GM04503 (cell line): Measurements from ENCODE around the gene ADORA1.

ENCODE experiments used
- DNase-seq: peaks from one replicate; pipeline ENCODE4 v3.0.0-alpha.2; 2012; ENCODE audit warnings: low read depth

Gene ADORA1

DNA sequence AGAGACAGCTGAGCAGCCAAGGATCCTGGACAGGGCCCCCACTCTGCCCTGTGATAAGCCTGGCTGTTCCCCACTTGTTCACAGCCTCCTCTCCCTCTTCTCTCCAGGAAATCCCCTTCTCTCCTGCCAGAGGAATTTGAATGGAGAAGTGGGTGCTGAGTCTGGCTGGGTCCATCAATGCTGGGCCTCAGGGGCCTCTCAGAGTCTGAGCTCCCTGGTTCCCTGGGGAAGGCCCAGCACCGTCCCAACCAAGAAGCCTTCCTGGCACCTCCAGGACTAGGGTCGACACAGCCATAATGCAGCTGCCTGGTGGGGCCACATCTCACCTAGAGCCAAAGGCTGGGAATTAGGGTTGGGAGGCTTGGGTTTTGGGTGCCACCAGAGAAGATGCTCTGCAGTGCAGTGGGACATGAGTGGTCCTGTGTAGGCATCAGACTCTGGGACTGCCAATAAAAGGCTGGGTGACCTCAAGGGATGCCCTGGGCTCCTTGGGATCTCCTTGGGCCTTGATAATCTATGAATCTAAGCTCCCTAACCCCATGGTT is 45.6 kb downstream of the ADORA1 start:
- no peak for DNase-seq

- DNase-seq: no peak
Observed at GRCh38 chr1:203173566-203173965, 46.0 kb downstream of the ADORA1 start.

DNA sequence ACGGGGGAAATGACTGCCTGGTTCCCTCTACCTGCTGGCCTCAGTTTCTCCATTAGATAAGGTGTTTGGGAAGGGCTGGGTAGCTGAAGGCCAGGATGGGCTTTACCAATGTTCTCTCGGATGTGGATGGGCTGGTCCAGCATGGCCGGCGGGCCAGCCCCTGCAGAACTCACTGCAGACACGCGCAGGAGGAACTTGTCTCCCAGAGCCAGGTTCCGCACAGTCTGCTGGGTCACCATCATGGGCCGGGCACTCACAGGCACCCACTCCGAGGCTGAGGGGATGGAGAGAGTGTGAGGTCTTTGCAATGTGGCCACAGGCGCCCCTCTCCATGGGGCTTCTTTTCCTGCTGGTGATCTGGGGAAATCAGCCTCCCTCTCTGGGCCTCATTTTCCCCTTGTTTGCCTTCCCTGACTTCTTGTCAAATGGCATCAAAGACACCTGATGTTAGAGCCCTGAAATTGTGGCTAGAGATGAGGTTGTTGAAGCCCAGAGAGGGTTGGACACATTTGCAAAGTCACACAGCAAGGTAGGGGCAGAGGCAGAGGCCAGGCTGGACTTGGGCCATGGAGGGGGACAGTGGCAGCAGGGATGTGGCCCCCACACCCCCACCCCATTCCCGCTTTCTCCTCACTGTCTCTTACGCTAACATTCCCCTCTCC is 46.9 kb downstream of the ADORA1 start:
- DNase-seq: no peak

- no peak for DNase-seq
Observed at GRCh38 chr1:203175237-203175826, 47.8 kb downstream of the ADORA1 start, which contains the start of gene MYBPH. TSS of gene MYBPH (minus strand) at chr1:203175826. CDS start at chr1:203175755, 71 bp downstream.

GRCh38 chr1:203175827-203176241 is 48.3 kb downstream of the ADORA1 start:
- DNase-seq: no peak

GRCh38 chr1:203176273-203177035 is 48.9 kb downstream of the ADORA1 start:
- DNase-seq: no peak

DNA sequence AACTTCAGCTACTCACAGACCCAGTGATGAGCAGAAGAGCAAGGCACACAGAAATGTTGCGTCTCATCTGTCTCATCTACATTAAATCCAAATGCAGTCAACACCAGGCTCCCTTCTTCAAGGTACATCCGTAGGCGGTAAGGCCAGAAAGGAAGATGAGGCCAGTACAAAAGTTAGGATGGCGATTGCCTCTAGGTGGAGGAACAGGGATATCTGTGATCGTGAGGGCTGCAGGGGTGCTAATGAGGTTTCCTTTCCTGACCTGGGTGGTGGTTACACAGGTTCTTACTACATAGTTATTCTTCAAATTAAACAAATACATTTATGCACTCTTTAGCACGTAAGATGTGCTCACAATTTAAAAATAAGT is 49.5 kb downstream of the ADORA1 start:
- DNase-seq: no peak

GRCh38 chr1:203177470-203178039 is 50.0 kb downstream of the ADORA1 start:
- no peak for DNase-seq

DNA sequence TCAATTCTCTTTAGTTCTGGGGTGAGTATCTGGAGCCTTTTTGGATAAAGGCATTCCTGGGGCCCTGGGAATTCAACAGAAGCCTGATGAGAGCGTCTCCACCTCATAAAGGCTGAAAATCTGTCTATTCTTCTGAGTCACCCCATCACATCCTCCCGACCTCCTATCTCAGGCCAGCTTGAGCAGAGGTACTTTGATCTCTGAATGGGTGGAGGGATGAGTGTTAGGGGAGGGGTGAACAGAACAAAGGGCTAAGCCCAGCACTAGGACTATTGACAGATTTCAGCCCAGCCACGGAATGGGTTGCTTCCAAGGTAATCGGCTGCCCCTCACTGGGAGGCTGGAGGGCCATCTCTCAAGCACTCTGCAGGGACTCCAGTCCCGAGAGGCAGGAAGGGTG is 50.6 kb downstream of the ADORA1 start:
- DNase-seq: no peak

GRCh38 chr1:203178821-203179666 is 51.5 kb downstream of the ADORA1 start:
- no peak for DNase-seq

GRCh38 chr1:203179667-203180005 is 52.1 kb downstream of the ADORA1 start:
- DNase-seq: no peak

DNA sequence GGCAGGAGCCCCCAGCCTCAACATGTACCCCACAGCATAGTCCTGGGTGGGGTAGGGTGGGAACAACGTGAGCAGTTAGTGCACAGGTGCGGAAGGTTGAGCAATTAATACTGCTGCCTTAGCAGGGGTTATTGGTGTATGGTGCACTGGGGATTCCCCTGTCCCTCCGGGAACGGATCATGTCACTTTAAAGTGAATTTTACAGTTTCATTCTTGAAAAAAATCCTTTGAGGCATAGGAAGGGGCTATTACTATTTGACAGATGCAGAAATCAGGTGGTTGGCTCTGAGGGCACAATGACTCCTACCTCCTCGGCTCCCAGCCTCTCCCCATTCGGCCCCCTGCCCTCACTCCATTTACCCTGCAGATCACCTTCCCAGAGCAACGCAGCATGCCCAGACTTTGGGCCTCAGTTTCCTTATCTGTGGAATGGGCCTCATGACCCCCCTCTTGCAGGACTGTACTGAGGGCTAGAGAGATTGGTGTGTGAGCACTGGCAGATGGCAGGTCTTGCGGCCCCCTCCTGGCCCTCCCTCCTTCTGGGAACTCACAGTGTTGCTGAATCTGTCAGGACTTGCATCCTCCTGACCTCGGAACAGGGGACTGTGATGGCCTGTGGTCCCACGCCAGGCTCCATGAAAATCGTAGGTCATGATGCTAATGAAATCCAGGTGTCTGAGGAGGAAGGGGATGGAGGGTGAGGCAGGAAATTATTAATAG is 53.2 kb downstream of the ADORA1 start:
- no peak for DNase-seq

DNA sequence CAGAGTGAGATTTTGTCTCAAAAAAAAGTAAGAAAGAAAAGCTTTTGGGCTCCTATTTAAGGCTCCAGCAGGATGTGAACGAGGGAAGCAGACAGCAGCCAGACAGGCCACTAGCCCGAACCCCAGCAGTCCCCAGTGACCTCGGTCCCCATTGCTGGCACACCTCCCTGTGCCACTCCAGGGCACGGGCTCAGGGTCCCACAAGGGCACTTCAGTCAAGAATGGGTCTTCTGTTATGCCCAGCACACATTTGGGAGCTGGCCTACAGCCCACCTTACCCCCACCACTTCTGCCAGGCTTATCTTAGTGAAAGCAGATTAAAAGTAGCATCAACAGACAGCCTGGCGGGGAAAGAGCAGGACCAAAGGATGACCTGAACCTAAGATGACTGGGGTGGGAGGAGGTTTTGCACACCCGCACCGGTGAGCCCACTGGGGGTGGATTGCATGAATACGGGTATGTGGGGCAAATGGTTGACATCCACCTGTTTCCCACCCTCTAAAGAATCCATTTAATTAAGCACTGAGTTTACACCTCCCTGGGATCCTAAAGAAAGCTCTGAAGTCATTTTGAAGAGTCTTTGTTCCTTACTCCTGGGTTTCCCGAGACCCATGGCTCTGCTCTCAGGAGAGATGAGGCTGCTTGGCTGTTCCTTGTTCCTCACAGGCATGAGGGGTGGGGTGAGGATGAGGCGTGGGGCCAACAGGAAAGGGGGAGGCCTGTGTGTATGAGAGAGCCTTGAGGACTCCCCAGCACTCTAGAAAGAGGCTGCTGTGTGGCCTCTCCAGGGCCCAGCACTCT is 54.3 kb downstream of the ADORA1 start:
- DNase-seq: no peak

GRCh38 chr1:203182387-203182953 is 54.9 kb downstream of the ADORA1 start:
- no peak for DNase-seq

- no peak for DNase-seq
Observed at GRCh38 chr1:203183828-203184227, 56.3 kb downstream of the ADORA1 start.

DNA sequence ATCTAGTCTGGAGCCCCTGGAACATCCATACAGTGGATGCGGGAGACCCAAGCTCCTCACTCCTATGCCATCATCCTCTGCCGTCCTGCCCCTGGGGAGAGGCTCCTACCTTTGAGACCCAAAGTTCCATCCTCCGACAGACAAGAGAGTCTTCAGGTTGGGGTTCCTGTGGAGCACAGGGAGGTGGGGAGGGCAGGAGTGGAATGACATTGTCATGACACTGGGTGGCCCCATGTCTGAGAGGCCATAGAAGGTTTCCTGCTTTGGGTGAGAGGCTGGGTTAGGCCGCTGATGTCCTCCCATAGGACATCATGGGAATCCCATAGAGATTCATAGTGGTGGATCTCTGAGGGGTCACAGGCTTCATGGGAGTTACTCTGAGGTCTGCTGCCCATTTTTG is 56.9 kb downstream of the ADORA1 start:
- no peak for DNase-seq

DNA sequence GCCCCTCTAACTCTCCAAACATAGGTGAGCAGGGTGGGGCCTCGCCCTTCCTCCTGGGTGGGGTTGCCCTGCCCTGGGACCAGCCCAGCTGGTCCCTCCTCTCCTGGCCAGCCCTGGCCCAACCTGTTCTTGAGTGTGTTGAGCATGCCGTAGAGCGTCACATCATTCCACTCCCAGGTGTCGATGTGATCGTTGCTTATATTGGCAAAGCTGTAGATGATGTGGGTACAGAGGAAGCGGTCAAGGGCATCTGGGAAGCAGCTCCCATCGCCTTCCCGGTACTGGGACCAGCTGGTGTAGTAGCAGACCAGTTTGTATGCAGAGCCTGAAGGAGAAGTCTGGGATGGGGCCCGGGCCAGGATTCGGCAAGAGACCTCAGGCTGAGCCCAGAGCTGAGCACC is 57.5 kb downstream of the ADORA1 start:
- DNase-seq: no peak

DNA sequence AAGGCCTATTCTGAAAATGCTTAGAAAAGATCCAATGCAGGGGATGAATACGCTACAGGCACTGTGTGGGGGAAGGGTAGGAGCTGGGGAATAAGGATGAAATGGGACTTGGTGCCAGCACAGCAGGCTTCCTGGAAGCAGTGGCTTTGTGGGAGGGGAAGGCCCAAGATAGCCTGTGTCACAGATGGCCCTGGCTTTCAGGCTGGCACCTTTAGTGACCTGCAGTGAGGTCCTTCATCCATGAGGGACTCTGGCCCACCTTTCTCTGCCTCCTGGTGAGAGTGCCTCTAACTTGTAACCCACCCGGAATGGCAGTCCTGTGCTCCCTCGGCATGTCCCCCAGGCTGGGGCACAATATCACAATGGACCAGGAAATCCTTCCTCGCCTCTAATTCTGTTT is 58.1 kb downstream of the ADORA1 start:
- DNase-seq: no peak

DNA sequence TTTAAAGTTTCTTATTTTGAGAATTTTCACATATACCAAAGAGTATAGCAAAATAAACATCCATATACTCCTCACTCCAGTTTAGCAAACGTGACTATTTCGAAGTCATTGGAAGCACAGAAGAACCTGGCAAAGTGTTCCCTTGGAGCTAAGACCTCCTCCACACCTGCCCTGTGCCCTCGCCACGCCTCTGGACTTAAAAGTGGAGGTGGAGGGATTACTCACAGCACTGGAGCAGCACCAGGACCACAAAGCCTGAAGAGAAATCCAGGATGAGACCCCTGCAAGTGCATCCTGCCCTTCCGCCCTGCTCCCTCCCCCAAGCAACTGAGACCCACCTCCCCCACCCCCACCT is 58.5 kb downstream of the ADORA1 start:
- no peak for DNase-seq
